HEK293 (cell line): ENCODE results near the gene PARD3.
A peak's percentile ranks its signal among the peaks of the same experiment; 100 is the strongest.

Source experiments
- CTCF ChIA-PET: fragments of 350-600 bp; formaldehyde crosslinking; extraction: SDS; loops from one replicate; lab custom pipeline; 2021; ENCODE audit warnings: antibody characterized with exemption; lab: Yijun Ruan, JAX
- POLR2A ChIA-PET: fragments of 300-600 bp; formaldehyde crosslinking; extraction: SDS; loops from one replicate; lab custom pipeline; 2020; ENCODE audit warnings: antibody characterized with exemption, inconsistent platforms; lab: Yijun Ruan, JAX
- H3K27ac ChIP-seq: fragments of 200-500 bp; sonication (Bioruptor generic); 2 replicates; pipeline ENCODE4 v1.5.1; 2014; ENCODE audit warnings: low read depth, low read length, control low read depth, inconsistent platforms; ENCODE audit errors: extremely low read depth
- H3K36me3 ChIP-seq, 2 experiments: fragments of 200-500 bp in 1 of 2; sonication (Bioruptor generic) in 1 of 2; 1 replicate in 1 of 2; 2 replicates in 1 of 2; pipeline ENCODE4 v1.5.1; 2014 to 2017; ENCODE audit warnings: inconsistent platforms in 2 of 2, low read length in 2 of 2; ENCODE audit not compliant: control insufficient read depth in 2 of 2, insufficient read depth in 1 of 2
- H3K4me1 ChIP-seq: fragments of 200-500 bp; sonication (Bioruptor generic); 2 replicates; pipeline ENCODE4 v1.5.1; 2014; ENCODE audit warnings: mild to moderate bottlenecking, low read length, inconsistent platforms; ENCODE audit not compliant: control insufficient read depth, insufficient read depth
- H3K4me3 ChIP-seq: 2 replicates; pipeline ENCODE4 v1.5.1; 2011; ENCODE audit warnings: low read depth, mild to moderate bottlenecking, control low read depth, low read length, moderate library complexity
- H3K9me3 ChIP-seq: fragments of 200-500 bp; sonication (Bioruptor generic); 2 replicates; pipeline ENCODE4 v1.5.1; 2014; ENCODE audit warnings: low read depth, low read length, inconsistent platforms; ENCODE audit not compliant: control insufficient read depth, insufficient read depth
- BCL11B ChIP-seq: fragments of 450-650 bp; formaldehyde crosslinking; IDR thresholded peaks from 2 replicates; pipeline ENCODE4 v1.5.1; 2016; ENCODE audit warnings: low read depth, missing biosample characterization, missing genetic modification characterization
- GLI2 ChIP-seq: fragments of 450-650 bp; formaldehyde crosslinking; IDR thresholded peaks from 2 replicates; pipeline ENCODE4; 2017; ENCODE audit warnings: missing biosample characterization, missing genetic modification characterization, low read depth, borderline replicate concordance
- GLIS2 ChIP-seq: fragments of 450-650 bp; formaldehyde crosslinking; IDR thresholded peaks from 2 replicates; pipeline ENCODE4 v1.5.1; 2016; ENCODE audit warnings: missing biosample characterization, missing genetic modification characterization
- KLF16 ChIP-seq: fragments of 450-650 bp; formaldehyde crosslinking; IDR thresholded peaks from 2 replicates; pipeline ENCODE4 v1.5.1; 2017; ENCODE audit warnings: missing biosample characterization, missing genetic modification characterization
- SCRT2 ChIP-seq: fragments of 450-650 bp; formaldehyde crosslinking; IDR thresholded peaks from 2 replicates; pipeline ENCODE4 v1.5.1; 2016; ENCODE audit warnings: missing biosample characterization, missing genetic modification characterization
- TRIM28 ChIP-seq: IDR thresholded peaks from 2 replicates; pipeline ENCODE4 v1.6.1; 2011; ENCODE audit warnings: low read length, control low read depth, borderline replicate concordance
- ZNF132 ChIP-seq: fragments of 450-650 bp; formaldehyde crosslinking; IDR thresholded peaks from 2 replicates; pipeline ENCODE4 v1.5.1; 2017; ENCODE audit warnings: missing biosample characterization, missing genetic modification characterization, borderline replicate concordance
- ZNF138 ChIP-seq: fragments of 450-650 bp; formaldehyde crosslinking; IDR thresholded peaks from 2 replicates; pipeline ENCODE4 v1.5.1; 2016; ENCODE audit warnings: missing biosample characterization, missing genetic modification characterization, borderline replicate concordance
- ZNF146 ChIP-seq: fragments of 450-650 bp; formaldehyde crosslinking; IDR thresholded peaks from 2 replicates; pipeline ENCODE4 v1.5.1; 2016; ENCODE audit warnings: missing biosample characterization, missing genetic modification characterization
- ZNF174 ChIP-seq: fragments of 450-650 bp; formaldehyde crosslinking; IDR thresholded peaks from 2 replicates; pipeline ENCODE4 v1.5.0; 2017; ENCODE audit warnings: missing biosample characterization, mild to moderate bottlenecking, missing genetic modification characterization
- ZNF175 ChIP-seq: fragments of 450-650 bp; formaldehyde crosslinking; IDR thresholded peaks from 2 replicates; pipeline ENCODE4 v1.5.1; 2016; ENCODE audit warnings: missing biosample characterization, missing genetic modification characterization
- ZNF354C ChIP-seq: fragments of 450-650 bp; formaldehyde crosslinking; IDR thresholded peaks from 2 replicates; pipeline ENCODE4 v1.5.1; 2016; ENCODE audit warnings: missing biosample characterization, missing genetic modification characterization, low read depth, borderline replicate concordance
- ZNF433 ChIP-seq: fragments of 450-650 bp; formaldehyde crosslinking; IDR thresholded peaks from 2 replicates; pipeline ENCODE4 v1.5.1; 2016; ENCODE audit warnings: missing biosample characterization, missing genetic modification characterization, low read depth
- ZNF473 ChIP-seq: fragments of 450-650 bp; formaldehyde crosslinking; IDR thresholded peaks from 2 replicates; pipeline ENCODE4 v1.5.1; 2017; ENCODE audit warnings: missing biosample characterization, missing genetic modification characterization
- ZNF514 ChIP-seq: fragments of 450-650 bp; formaldehyde crosslinking; IDR thresholded peaks from 2 replicates; pipeline ENCODE4 v1.5.1; 2016; ENCODE audit warnings: missing biosample characterization, missing genetic modification characterization
- ZNF621 ChIP-seq: fragments of 450-650 bp; formaldehyde crosslinking; IDR thresholded peaks from 2 replicates; pipeline ENCODE4 v1.5.1; 2017; ENCODE audit warnings: missing biosample characterization, missing genetic modification characterization
- ZNF777 ChIP-seq: fragments of 450-650 bp; formaldehyde crosslinking; IDR thresholded peaks from 2 replicates; pipeline ENCODE4 v1.5.1; 2017; ENCODE audit warnings: missing biosample characterization, missing genetic modification characterization, borderline replicate concordance
- TF ChIP-seq, protein P1 (sequence below): fragments of 450-650 bp; formaldehyde crosslinking; IDR thresholded peaks from 2 replicates; pipeline ENCODE4 v1.5.1; 2016; ENCODE audit warnings: missing biosample characterization, missing genetic modification characterization
- TF ChIP-seq, protein P2 (sequence below): fragments of 450-650 bp; formaldehyde crosslinking; IDR thresholded peaks from 2 replicates; pipeline ENCODE4 v1.5.1; 2016; ENCODE audit warnings: missing biosample characterization, missing genetic modification characterization
- TF ChIP-seq, protein P3 (sequence below): fragments of 450-650 bp; formaldehyde crosslinking; IDR thresholded peaks from 2 replicates; pipeline ENCODE4 v1.5.1; 2017; ENCODE audit warnings: missing biosample characterization, missing genetic modification characterization
- TF ChIP-seq, protein P4 (sequence below): fragments of 450-650 bp; formaldehyde crosslinking; IDR thresholded peaks from 2 replicates; pipeline ENCODE4 v1.5.1; 2016; ENCODE audit warnings: missing biosample characterization, missing genetic modification characterization
- TF ChIP-seq, protein P5 (sequence below): fragments of 450-650 bp; formaldehyde crosslinking; IDR thresholded peaks from 2 replicates; pipeline ENCODE4 v1.5.1; 2016; ENCODE audit warnings: missing biosample characterization, missing genetic modification characterization

PARD3 gene

DNA sequence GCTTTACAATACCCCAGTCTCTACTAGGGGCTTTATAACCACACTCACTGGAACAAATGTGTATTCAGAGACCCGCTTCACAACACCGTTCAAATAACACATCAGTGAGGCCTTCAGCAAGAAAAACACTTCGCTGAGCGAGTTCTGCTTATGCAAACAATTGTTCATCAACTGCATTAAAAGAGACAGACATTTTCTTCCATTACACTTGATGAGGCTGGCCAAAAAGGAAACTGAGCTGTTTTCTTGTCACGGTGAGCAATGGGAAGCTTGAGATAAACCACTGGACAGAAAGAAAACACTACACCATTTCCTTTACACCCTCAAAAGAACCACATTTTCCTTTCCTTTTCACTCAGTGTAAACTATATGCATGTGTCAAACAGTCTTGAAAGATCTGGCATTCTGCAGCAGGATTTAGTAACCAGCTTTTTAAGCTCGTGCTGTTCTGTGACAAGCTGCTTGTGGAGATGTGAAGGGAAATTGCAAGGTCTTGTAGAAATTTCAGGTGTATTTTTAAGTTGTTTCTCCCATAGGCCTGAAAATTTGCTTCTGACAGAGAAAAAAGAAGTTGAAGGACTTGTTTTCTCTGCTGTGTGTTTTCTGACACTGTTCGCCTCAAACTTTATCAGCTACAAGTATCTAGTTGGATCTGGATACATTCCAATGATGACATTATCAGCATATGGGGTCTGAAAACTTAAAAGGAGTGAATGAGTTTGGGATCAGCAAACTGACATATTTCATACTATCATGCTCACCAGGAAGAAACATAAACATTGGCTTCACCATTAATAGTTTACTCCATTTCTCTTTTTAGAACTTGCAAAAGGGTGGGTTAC lies 693.1 kb downstream of the PARD3 start:
- no peaks in the 10 kb centered on the region for H3K36me3 ChIP-seq
- ChIA-PET CTCF (interaction anchor here (0.5 to 0.8 kb wide), 5 partner anchors 109 to 287 kb away, joined by 3 to 6 read pairs (median 3); no protein-coding TSS in a partner anchor), POLR2A (no interaction called here)
- H3K4me3 ChIP-seq: no peak overlapping the region
- peaks cover 23% of the 10 kb centered on the region for H3K4me1 ChIP-seq
- H3K9me3 ChIP-seq: no peaks in the 10 kb centered on the region
- TF ChIP-seq, protein P1, sequence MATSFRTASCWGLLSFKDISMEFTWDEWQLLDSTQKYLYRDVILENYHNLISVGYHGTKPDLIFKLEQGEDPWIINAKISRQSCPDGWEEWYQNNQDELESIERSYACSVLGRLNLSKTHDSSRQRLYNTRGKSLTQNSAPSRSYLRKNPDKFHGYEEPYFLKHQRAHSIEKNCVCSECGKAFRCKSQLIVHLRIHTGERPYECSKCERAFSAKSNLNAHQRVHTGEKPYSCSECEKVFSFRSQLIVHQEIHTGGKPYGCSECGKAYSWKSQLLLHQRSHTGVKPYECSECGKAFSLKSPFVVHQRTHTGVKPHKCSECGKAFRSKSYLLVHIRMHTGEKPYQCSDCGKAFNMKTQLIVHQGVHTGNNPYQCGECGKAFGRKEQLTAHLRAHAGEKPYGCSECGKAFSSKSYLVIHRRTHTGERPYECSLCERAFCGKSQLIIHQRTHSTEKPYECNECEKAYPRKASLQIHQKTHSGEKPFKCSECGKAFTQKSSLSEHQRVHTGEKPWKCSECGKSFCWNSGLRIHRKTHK (tag by site-specific recombination): no peak
- TF ChIP-seq ZNF132 (tag by site-specific recombination) (no peak), TRIM28 (0 out of 2 replicates have a peak, but pooled peaks have one; percentile 64)
- H3K27ac ChIP-seq: peak overlapping the region; percentile 32

DNA sequence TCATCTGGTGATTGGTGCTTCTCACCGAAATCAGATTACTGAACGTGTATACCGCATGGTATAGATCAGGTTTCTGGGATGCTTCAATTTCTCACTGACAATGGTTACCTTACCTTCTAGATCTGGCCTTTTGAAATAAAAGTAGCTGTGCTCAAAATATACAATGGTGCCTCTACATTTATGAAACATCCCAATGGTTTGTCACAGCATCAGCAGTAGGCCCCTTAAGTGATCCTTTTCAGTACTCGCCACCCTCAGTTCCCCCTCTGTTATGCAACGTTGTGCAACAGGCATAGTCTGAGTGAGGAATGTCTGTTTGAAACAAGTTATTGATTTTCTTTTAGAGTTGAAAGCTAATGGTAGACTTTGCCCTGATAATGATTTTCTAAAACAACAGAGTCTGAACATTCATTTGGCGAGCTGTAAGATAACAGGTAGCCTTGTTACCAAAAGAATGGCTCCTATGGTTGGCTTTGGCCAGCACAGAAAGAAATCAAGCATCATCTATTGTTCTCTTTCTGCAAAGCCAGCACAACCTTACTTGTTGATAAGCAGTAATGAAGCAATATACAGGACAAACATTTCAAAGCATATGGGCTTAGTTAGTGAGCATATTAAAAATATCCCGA lies 693.9 kb downstream of the PARD3 start:
- H3K36me3 ChIP-seq: no peaks in the 10 kb centered on the region
- H3K4me3 ChIP-seq: no peak overlapping the region
- ChIA-PET CTCF (interaction anchor here (0.5 to 0.6 kb wide), 4 partner anchors 101 to 287 kb away, joined by 3 read pairs; no protein-coding TSS in a partner anchor), POLR2A (no interaction called here)
- no peaks in the 10 kb centered on the region for H3K9me3 ChIP-seq
- TF ChIP-seq KLF16 (tag by site-specific recombination): no peak
- TF ChIP-seq SCRT2 (tag by site-specific recombination): peak; percentile 43; the same call in 1 of the 2 replicates
- TF ChIP-seq, protein P2, sequence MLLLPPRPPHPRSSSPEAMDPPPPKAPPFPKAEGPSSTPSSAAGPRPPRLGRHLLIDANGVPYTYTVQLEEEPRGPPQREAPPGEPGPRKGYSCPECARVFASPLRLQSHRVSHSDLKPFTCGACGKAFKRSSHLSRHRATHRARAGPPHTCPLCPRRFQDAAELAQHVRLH (tag by site-specific recombination): no peak
- TF ChIP-seq, protein P3, sequence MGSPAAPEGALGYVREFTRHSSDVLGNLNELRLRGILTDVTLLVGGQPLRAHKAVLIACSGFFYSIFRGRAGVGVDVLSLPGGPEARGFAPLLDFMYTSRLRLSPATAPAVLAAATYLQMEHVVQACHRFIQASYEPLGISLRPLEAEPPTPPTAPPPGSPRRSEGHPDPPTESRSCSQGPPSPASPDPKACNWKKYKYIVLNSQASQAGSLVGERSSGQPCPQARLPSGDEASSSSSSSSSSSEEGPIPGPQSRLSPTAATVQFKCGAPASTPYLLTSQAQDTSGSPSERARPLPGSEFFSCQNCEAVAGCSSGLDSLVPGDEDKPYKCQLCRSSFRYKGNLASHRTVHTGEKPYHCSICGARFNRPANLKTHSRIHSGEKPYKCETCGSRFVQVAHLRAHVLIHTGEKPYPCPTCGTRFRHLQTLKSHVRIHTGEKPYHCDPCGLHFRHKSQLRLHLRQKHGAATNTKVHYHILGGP (tag by site-specific recombination): no peak
- TF ChIP-seq, protein P4, sequence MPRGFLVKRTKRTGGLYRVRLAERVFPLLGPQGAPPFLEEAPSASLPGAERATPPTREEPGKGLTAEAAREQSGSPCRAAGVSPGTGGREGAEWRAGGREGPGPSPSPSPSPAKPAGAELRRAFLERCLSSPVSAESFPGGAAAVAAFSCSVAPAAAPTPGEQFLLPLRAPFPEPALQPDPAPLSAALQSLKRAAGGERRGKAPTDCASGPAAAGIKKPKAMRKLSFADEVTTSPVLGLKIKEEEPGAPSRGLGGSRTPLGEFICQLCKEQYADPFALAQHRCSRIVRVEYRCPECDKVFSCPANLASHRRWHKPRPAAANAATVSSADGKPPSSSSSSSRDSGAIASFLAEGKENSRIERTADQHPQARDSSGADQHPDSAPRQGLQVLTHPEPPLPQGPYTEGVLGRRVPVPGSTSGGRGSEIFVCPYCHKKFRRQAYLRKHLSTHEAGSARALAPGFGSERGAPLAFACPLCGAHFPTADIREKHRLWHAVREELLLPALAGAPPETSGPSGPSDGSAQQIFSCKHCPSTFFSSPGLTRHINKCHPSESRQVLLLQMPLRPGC (tag by site-specific recombination): no peak
- TF ChIP-seq, protein P5, sequence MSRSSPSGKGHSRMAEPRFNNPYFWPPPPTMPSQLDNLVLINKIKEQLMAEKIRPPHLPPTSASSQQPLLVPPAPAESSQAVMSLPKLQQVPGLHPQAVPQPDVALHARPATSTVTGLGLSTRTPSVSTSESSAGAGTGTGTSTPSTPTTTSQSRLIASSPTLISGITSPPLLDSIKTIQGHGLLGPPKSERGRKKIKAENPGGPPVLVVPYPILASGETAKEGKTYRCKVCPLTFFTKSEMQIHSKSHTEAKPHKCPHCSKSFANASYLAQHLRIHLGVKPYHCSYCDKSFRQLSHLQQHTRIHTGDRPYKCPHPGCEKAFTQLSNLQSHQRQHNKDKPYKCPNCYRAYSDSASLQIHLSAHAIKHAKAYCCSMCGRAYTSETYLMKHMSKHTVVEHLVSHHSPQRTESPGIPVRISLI (tag by site-specific recombination): no peak
- TF ChIP-seq ZNF621 (tag by site-specific recombination): no peak
- H3K4me1 ChIP-seq: peaks cover 28% of the 10 kb centered on the region
- H3K27ac ChIP-seq: peak overlapping the region; percentile 32; the same call in 1 of the 2 replicates

DNA sequence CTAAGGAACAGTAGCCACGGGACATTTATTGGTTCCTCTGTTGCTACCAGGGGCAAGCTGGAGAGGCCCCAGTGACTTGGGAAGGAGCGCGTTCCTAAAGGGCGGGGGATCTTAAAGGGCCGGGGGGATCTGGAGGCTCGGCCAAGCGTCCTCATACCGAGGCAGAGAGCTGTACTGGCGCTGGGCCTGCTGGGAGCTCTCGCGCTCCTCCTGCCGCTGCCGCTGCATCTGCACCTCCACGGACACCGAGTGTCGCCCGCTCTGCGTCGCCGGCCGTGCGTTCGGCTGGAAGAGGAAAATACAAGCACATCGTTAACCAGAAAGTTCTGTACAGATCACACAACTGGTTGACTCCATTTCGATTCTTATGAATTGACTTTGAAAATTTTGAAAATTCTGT lies 695.6 kb downstream of the PARD3 start:
- ChIA-PET CTCF (no interaction called here), POLR2A (no interaction called here)
- Histone ChIP-seq H3K4me3 (no peak overlapping the region), H3K27ac (no peak overlapping the region), H3K36me3 (no peaks in the 10 kb centered on the region), H3K4me1 (peaks cover 27% of the 10 kb centered on the region), H3K9me3 (no peaks in the 10 kb centered on the region)
- TF ChIP-seq GLIS2 (tag by site-specific recombination) (no peak), BCL11B (tag by site-specific recombination) (no peak), ZNF354C (tag by site-specific recombination) (no peak), ZNF473 (no peak), ZNF174 (tag by site-specific recombination) (no peak), GLI2 (tag by site-specific recombination) (no peak), ZNF146 (tag by site-specific recombination) (no peak), ZNF138 (tag by site-specific recombination) (no peak), ZNF433 (tag by site-specific recombination) (no peak), ZNF514 (tag by site-specific recombination) (no peak), ZNF777 (no peak), ZNF175 (no peak)
